ENCODE measurements around the gene NANOS3.
"Not testable (repeated sequence)": the region's sequence is repeated elsewhere in the genome, so short reads cannot be mapped to it uniquely, and the experiment has no call there.

The NANOS3 gene

DNA sequence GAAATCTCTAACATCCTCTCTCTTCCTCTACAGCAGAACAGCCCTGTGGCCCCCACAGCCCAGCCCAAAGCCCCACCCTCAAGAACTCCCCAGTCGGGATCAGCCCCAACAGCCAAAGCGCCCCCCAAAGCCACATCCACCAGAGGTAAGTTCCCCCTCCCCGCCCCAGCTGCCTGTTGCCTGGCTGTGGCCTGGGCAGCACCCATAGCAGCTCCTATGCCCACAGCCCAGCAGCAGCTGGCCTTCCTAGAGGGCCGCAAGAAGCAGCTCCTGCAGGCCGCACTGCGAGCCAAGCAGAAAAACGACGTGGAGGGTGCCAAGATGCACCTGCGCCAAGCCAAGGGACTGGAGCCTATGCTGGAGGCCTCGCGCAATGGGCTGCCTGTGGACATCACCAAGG, 43.6 kb downstream of the NANOS3 start:
- no peak for DNase-seq (ENCODE audit: low read depth)
- no peak overlapping the region for H3K4me3 ChIP-seq (ENCODE audit: control insufficient read depth, low read depth, low read length)
- TF ChIP-seq, protein P1, sequence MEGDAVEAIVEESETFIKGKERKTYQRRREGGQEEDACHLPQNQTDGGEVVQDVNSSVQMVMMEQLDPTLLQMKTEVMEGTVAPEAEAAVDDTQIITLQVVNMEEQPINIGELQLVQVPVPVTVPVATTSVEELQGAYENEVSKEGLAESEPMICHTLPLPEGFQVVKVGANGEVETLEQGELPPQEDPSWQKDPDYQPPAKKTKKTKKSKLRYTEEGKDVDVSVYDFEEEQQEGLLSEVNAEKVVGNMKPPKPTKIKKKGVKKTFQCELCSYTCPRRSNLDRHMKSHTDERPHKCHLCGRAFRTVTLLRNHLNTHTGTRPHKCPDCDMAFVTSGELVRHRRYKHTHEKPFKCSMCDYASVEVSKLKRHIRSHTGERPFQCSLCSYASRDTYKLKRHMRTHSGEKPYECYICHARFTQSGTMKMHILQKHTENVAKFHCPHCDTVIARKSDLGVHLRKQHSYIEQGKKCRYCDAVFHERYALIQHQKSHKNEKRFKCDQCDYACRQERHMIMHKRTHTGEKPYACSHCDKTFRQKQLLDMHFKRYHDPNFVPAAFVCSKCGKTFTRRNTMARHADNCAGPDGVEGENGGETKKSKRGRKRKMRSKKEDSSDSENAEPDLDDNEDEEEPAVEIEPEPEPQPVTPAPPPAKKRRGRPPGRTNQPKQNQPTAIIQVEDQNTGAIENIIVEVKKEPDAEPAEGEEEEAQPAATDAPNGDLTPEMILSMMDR (IDR thresholded peaks at IDR 0.05; ENCODE audit: control insufficient read depth, insufficient read depth, low read depth, low read length, missing control alignments), result no peak

DNA sequence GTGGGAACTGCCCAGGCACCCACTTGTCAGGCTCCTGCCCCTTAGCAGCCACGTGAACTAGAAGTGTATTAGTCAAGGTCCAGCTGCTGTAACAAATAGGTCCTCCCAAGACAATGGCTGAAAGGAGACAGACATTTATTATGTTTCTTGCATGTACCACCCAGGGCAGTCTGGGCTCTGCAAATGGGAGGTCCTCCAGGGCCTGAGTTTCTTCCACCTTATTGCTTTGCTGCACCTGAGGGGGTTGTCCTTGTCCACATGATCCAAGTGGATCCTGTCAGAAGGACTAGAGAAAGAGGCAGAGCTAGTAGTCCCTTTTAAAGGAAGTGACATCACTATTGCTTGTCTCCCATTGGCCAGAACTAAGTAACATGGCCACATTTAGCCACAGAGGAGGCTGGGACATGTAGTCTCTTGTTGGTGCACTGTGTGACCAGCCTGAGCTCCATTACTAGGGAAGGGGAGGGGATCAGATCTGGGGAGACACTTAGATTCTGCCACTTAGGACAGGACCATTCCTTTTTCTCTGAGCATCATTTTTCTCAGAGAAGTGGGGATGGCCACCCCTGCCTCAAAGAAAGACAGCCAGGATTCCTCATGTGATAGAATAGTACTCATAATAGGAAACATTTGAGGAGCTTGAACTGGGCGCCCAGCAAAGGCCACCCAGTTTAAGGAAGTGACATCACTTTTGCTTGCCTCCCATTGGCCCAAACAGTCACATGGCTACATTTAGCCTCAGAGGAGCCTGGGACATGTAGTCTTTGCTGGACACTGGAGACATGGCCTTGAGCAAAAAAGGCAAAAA, 44.2 kb downstream of the NANOS3 start:
- TF ChIP-seq, protein P1 (IDR thresholded peaks at IDR 0.05; ENCODE audit: control insufficient read depth, insufficient read depth, low read depth, low read length, missing control alignments), result no peak
- no peak for DNase-seq (ENCODE audit: low read depth)
- no peak overlapping the region for H3K4me3 ChIP-seq (ENCODE audit: control insufficient read depth, low read depth, low read length)

DNA sequence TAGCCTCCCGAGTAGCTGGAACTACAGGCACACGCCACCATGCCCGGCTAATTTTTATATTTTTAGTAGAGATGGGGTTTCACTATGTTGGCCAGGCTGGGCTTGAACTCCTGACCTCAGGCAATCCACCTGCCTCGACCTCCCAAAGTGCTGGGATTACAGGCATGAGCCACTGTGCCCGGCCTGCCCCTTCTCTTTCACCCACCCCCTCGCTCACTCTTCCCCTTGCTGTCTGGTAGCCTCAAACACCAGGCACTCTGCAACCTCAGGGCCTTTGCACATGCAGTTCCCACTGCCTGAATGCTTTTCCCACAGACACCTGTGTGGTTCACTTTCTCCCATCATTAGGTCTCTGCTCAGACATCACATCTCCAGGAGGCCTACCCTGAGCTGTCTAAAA, 45.2 kb downstream of the NANOS3 start:
- DNase-seq (ENCODE audit: low read depth); H3K4me3 ChIP-seq (ENCODE audit: control insufficient read depth, low read depth, low read length): not testable (repeated sequence)

DNA sequence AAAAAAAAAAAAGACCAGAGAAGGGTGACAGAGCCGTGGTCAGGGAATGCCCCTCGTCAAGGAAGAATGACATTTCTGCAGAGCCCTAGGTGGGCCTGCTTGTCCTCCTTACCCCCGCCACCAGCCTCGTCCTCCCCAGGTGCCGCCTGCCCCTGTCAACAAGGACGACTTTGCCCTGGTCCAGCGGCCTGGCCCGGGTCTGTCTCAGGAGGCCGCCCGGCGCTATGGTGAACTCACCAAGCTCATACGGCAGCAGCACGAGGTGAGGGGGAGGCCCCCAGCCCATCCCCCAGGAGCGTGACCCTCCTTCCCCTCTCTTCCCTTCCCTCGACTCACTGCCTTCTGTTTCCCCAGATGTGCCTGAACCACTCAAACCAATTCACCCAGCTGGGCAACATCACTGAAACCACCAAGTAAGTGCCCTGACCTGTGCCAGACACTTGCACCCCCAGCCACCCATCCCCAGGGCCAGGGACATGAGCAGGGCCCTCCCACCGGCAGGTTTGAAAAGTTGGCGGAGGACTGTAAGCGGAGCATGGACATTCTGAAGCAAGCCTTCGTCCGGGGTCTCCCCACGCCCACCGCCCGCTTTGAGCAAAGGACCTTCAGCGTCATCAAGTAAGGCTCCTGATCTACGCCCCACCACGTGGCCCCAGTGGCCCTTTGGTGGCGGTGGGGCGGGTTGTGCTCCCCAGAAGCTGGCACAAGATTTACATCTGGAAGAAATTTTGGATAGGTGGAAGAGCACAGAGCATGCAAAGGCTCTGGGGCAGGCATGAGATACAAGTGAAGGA, 46.5 kb downstream of the NANOS3 start:
- no peak for DNase-seq (ENCODE audit: low read depth)
- H3K4me3 ChIP-seq (ENCODE audit: control insufficient read depth, low read depth, low read length), result no peak overlapping the region

DNA sequence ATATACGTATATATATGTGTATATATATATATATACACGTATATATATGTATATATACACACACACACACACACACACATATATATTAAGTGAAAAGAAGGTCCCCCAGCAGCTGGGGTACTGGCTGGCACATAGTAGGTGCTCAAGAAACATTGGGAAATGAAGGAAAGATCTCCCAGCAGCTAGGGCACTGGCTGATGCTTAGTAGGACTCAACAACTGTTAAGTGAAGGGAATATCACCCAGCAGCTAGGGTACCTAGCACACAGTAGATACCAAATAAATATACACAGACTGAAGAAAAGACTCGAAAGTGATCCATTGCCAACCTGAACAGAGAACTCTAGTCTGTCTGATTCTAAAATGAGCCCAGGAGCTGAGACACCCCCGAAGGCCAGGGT, 49.1 kb downstream of the NANOS3 start:
- DNase-seq (ENCODE audit: low read depth), result no peak
- H3K4me3 ChIP-seq (ENCODE audit: control insufficient read depth, low read depth, low read length), result no peak overlapping the region
- TF ChIP-seq, protein P1 (IDR thresholded peaks at IDR 0.05; ENCODE audit: control insufficient read depth, insufficient read depth, low read depth, low read length, missing control alignments), result no peak

More for the DNA sequence above, 46.5 kb downstream of the NANOS3 start:
- TF ChIP-seq, protein P1 (IDR thresholded peaks at IDR 0.05; ENCODE audit: control insufficient read depth, insufficient read depth, low read depth, low read length, missing control alignments), result no peak

DNA sequence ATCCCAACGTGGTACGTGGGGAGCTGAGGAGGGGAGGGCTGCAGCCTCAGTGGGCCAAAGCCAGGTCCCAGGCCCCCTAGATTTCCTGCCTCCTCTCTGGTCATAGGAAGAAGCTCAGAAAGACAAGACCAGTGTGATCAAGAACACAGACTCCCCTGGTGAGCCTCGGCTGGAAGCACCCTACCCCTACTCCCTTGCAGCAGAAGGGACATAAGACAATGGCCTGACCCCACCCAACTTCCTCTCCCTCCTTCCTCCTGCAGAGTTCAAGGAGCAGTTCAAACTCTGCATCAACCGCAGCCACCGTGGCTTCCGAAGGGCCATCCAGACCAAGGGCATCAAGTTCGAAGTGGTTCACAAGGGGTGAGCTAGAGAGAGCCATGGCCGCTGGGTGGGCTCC, 49.8 kb downstream of the NANOS3 start:
- no peak for DNase-seq (ENCODE audit: low read depth)
- no peak overlapping the region for H3K4me3 ChIP-seq (ENCODE audit: control insufficient read depth, low read depth, low read length)
- TF ChIP-seq, protein P1 (IDR thresholded peaks at IDR 0.05; ENCODE audit: control insufficient read depth, insufficient read depth, low read depth, low read length, missing control alignments), result no peak

DNA sequence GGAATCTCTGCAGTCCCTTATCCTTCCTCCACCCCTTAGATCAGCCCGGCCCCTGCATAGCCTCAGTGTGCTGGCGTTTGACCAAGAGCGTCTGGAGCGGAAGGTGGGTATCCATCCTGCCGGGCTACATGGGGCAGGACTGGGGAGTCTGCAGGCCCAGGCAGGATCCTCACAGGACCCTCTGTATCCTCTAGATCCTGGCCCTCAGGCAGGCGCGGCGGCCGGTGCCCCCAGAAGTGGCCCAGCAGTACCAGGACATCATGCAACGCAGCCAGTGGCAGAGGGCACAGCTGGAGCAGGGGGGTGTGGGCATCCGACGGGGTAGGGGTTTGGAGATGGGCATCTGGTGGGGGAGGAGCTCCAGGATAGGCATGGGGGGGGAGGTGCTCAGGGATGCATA, 52.4 kb downstream of the NANOS3 start:
- DNase-seq (ENCODE audit: low read depth), result no peak
- TF ChIP-seq, protein P1 (IDR thresholded peaks at IDR 0.05; ENCODE audit: control insufficient read depth, insufficient read depth, low read depth, low read length, missing control alignments), result no peak
- no peak overlapping the region for H3K4me3 ChIP-seq (ENCODE audit: control insufficient read depth, low read depth, low read length)

Data from AG09309 (cell line).